ENCODE data around the gene UGT1A8.

Gene UGT1A8

DNA sequence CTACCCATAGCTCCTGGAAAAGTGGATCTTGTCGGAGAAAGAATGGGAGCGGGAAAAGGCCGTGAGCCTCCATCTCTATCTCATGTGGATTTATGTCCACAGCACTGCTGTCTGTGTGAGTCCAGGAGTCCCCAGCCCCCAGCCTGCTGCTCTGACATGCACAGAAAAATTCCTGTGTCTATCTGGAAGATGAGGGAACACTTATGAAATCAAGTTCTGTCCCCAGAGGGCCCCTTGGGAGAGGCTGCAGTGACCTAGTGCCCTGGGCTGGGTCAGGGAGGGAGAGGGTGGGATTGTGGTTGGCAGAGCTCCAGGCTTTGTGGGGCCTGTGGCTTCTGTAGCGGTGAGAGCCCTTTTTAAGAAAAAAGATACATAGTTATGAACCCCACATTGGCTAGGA lies 199.3 kb downstream of the UGT1A8 start:
- no peak overlapping the region for H3K27ac ChIP-seq (replicated peaks; ENCODE audit: low read length)

GRCh38 chr2:233817361-233817911 lies 200.0 kb downstream of the UGT1A8 start:
- peaks cover 0 to 2% of the 10 kb centered on the region in 2 donors for H3K4me1 ChIP-seq (ENCODE audit: control insufficient read depth in 2 of 2, insufficient read depth in 1 of 2, low read depth in 1 of 2, low read length in 2 of 2)
- WGBS, 2 donors (ENCODE audit: extremely low coverage in 2 of 2, insufficient read length in 2 of 2, insufficient replicate concordance in 1 of 2) = no CpG with 5 or more reads among the region's 3 CpGs
- no peak for DNase-seq (ENCODE audit: low spot score)

More for the DNA sequence above, 199.3 kb downstream of the UGT1A8 start:
- Histone ChIP-seq H3K27me3 (ENCODE audit: control insufficient read depth in 3 of 3, insufficient read depth in 3 of 3, low read depth in 1 of 3, low read length in 3 of 3) (peaks cover 0 to 3% (median 0%) of the 10 kb centered on the region in 3 experiments), H3K4me1 (ENCODE audit: control insufficient read depth in 2 of 2, insufficient read depth in 1 of 2, low read depth in 1 of 2, low read length in 2 of 2) (peaks cover 0 to 2% of the 10 kb centered on the region in 2 donors), H3K4me3 (ENCODE audit: low read length in 2 of 2) (no peak overlapping the region), H3K9me3 (replicated peaks in 1 of 2; ENCODE audit: control insufficient read depth in 2 of 2, insufficient read depth in 1 of 2, low read depth in 1 of 2, low read length in 2 of 2) (no peaks in the 10 kb centered on the region), H2BK15ac (ENCODE audit: low read length) (no peak overlapping the region), H2BK120ac (ENCODE audit: low read depth, low read length) (no peak overlapping the region), H4K8ac (ENCODE audit: low read depth, low read length) (no peak overlapping the region), H2AFZ (ENCODE audit: low read length) (no peak overlapping the region), H4K91ac (ENCODE audit: low read depth, low read length, poor library complexity) (no peak overlapping the region), H3K14ac (ENCODE audit: low read length) (no peak overlapping the region), H2BK12ac (ENCODE audit: low read length) (no peak overlapping the region), H3K4me2 (ENCODE audit: insufficient read depth, low read length, poor library complexity, severe bottlenecking) (no peak overlapping the region), H3K4ac (ENCODE audit: low read length) (no peak overlapping the region), H3K18ac (ENCODE audit: low read length) (no peak overlapping the region), H2AK5ac (ENCODE audit: low read depth, low read length) (no peak overlapping the region), H3K23ac (ENCODE audit: low read depth, low read length, poor library complexity) (no peak overlapping the region), H3K36me3 (replicated peaks in 1 of 2; ENCODE audit: control insufficient read depth in 2 of 2, insufficient read depth in 2 of 2, low read length in 2 of 2) (no peaks in the 10 kb centered on the region), H3K79me1 (ENCODE audit: low read depth, low read length) (no peaks in the 10 kb centered on the region), H2BK5ac (ENCODE audit: low read length) (no peak overlapping the region), H3K9ac (ENCODE audit: low read depth, low read length, poor library complexity) (no peak overlapping the region)
- no CpG with 5 or more reads among the region's 4 CpGs for WGBS, 2 donors (ENCODE audit: extremely low coverage in 2 of 2, insufficient read length in 2 of 2, insufficient replicate concordance in 1 of 2)
- no peak for DNase-seq (ENCODE audit: low spot score)

DNA sequence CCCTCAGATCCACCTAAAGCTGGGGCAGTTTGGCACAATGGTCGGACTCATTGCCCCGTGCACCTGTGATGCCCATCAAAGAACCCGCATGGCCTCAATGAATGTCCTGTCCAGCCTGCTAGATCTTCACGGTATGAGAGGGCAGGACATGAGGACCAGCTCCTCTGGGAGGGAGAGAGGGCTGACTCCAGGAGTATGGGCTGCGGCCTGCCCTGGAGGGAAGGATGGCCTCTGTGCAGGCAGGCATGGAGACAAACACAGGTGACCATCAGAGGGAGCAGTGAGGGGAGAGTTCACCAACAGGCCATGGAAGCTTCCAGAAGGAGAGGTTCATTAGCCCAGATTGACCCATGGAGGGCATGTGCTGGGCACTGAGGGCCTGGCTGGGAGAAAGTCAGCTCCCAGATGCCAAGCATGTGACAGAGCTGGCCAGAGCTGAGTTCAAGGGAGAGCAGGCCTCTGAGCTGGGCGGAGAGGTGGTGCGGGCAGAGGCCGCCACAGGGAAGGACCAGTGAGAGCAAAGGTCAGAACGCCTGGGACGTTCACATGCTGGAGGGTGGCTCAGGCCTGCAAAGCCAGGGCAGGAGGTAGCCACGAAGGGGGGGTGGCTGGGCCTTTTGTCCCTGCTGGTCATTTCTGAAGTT lies 200.7 kb downstream of the UGT1A8 start:
- Histone ChIP-seq H2AFZ (ENCODE audit: low read length) (no peak overlapping the region), H3K79me1 (ENCODE audit: low read depth, low read length) (no peaks in the 10 kb centered on the region), H3K4me2 (ENCODE audit: insufficient read depth, low read length, poor library complexity, severe bottlenecking) (no peak overlapping the region), H3K36me3 (replicated peaks in 1 of 2; ENCODE audit: control insufficient read depth in 2 of 2, insufficient read depth in 2 of 2, low read length in 2 of 2) (no peaks in the 10 kb centered on the region), H3K14ac (ENCODE audit: low read length) (no peak overlapping the region), H2BK12ac (ENCODE audit: low read length) (no peak overlapping the region), H3K18ac (ENCODE audit: low read length) (peak overlapping the region; percentile 61), H3K23ac (ENCODE audit: low read depth, low read length, poor library complexity) (peak overlapping the region; percentile 62), H3K9ac (ENCODE audit: low read depth, low read length, poor library complexity) (peak overlapping the region; percentile 10), H2BK15ac (ENCODE audit: low read length) (no peak overlapping the region), H2AK5ac (ENCODE audit: low read depth, low read length) (peak overlapping the region; percentile 76), H4K8ac (ENCODE audit: low read depth, low read length) (no peak overlapping the region), H3K9me3 (replicated peaks in 1 of 2; ENCODE audit: control insufficient read depth in 2 of 2, insufficient read depth in 1 of 2, low read depth in 1 of 2, low read length in 2 of 2) (no peaks in the 10 kb centered on the region), H3K4ac (ENCODE audit: low read length) (no peak overlapping the region), H3K4me1 (ENCODE audit: control insufficient read depth in 2 of 2, insufficient read depth in 1 of 2, low read depth in 1 of 2, low read length in 2 of 2) (peaks cover 0 to 2% of the 10 kb centered on the region in 2 donors), H2BK5ac (ENCODE audit: low read length) (no peak overlapping the region), H3K4me3 (ENCODE audit: low read length in 2 of 2) (no peak overlapping the region), H4K91ac (ENCODE audit: low read depth, low read length, poor library complexity) (no peak overlapping the region), H3K27ac (replicated peaks; ENCODE audit: low read length) (no peak overlapping the region), H2BK120ac (ENCODE audit: low read depth, low read length) (no peak overlapping the region), H3K27me3 (ENCODE audit: control insufficient read depth in 3 of 3, insufficient read depth in 3 of 3, low read depth in 1 of 3, low read length in 3 of 3) (peaks cover 0 to 3% (median 0%) of the 10 kb centered on the region in 3 experiments)
- WGBS, 2 donors (ENCODE audit: extremely low coverage in 2 of 2, insufficient read length in 2 of 2, insufficient replicate concordance in 1 of 2) = no CpG with 5 or more reads among the region's 11 CpGs
- no peak for DNase-seq (ENCODE audit: low spot score)

More at GRCh38 chr2:233817361-233817911, 200.0 kb downstream of the UGT1A8 start:
- Histone ChIP-seq H2BK15ac (ENCODE audit: low read length) (no peak overlapping the region), H2AFZ (ENCODE audit: low read length) (no peak overlapping the region), H3K27ac (replicated peaks; ENCODE audit: low read length) (no peak overlapping the region), H2BK120ac (ENCODE audit: low read depth, low read length) (no peak overlapping the region), H2AK5ac (ENCODE audit: low read depth, low read length) (peak overlapping the region; percentile 76), H3K14ac (ENCODE audit: low read length) (peak overlapping the region; percentile 3), H4K91ac (ENCODE audit: low read depth, low read length, poor library complexity) (no peak overlapping the region), H4K8ac (ENCODE audit: low read depth, low read length) (no peak overlapping the region), H3K18ac (ENCODE audit: low read length) (peak overlapping the region; percentile 50), H3K79me1 (ENCODE audit: low read depth, low read length) (no peaks in the 10 kb centered on the region), H3K4me2 (ENCODE audit: insufficient read depth, low read length, poor library complexity, severe bottlenecking) (no peak overlapping the region), H3K9me3 (replicated peaks in 1 of 2; ENCODE audit: control insufficient read depth in 2 of 2, insufficient read depth in 1 of 2, low read depth in 1 of 2, low read length in 2 of 2) (no peaks in the 10 kb centered on the region), H3K4me3 (ENCODE audit: low read length in 2 of 2) (no peak overlapping the region), H3K23ac (ENCODE audit: low read depth, low read length, poor library complexity) (no peak overlapping the region), H2BK5ac (ENCODE audit: low read length) (no peak overlapping the region), H3K27me3 (ENCODE audit: control insufficient read depth in 3 of 3, insufficient read depth in 3 of 3, low read depth in 1 of 3, low read length in 3 of 3) (peaks cover 0 to 3% (median 0%) of the 10 kb centered on the region in 3 experiments), H3K9ac (ENCODE audit: low read depth, low read length, poor library complexity) (peak overlapping the region; percentile 31), H3K4ac (ENCODE audit: low read length) (no peak overlapping the region), H3K36me3 (replicated peaks in 1 of 2; ENCODE audit: control insufficient read depth in 2 of 2, insufficient read depth in 2 of 2, low read length in 2 of 2) (no peaks in the 10 kb centered on the region), H2BK12ac (ENCODE audit: low read length) (no peak overlapping the region)

Measured in neuronal stem cell (in vitro differentiated cells).